Stimulated activated CD4-positive, alpha-beta T cell treated with anti-CD3 and anti-CD28 coated beads, Interleukin-4, amount 100 ng/mL, for 4 hours (primary cell): ENCODE data around the gene NXPE3.

ENCODE experiments used
- DNase-seq, 2 experiments: peaks; one replicate each; pipeline ENCODE4 v3.0.0-alpha.2; 2020

NXPE3 gene

GRCh38 chr3:101803173-101803782 lies 24.3 kb downstream of the NXPE3 start:
- peak in 1 of 2 experiments; percentile 41 for DNase-seq

DNA sequence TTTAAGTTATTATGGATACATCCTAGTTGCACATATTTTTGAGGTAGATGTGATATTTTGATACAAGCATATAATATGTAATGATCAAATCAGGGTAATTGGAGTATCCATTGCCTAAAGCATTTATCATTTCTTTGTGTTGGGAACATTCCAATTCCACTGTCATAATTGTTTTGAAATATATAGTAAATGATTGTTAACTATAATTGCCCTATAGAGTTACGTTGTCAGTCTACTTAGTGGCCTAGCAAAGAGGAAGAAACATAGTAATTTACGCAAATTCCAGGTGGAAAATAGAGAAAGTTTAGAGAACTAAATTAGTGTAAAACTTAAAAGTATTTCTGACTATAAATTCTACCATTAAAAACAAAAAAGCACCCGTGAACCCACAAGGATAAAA lies 24.9 kb downstream of the NXPE3 start:
- no peak for DNase-seq

- no peak for DNase-seq
Measured at GRCh38 chr3:101806491-101806890, 27.5 kb downstream of the NXPE3 start.

DNA sequence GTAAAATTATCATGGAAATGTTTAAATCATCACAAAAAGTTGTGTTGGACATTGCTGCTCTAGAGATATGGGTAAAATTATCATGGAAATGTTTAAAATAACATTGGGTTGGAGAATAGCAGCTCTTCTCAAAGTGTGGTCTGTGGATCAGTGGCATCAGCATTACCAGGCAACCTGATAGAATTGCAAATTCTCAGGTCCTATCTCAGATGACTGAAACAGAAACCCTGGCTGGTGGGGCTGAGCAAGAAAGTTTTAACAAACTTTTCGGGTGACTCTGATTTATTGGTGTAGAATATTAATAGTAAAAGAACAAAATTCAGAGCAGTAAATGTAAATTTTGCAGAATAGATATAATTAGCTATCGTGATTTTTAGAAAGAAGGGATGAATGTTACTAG lies 28.9 kb downstream of the NXPE3 start:
- DNase-seq, result no peak

GRCh38 chr3:101809178-101810021 lies 30.4 kb downstream of the NXPE3 start:
- DNase-seq, result peak in 1 of 2 experiments; percentile 19

DNA sequence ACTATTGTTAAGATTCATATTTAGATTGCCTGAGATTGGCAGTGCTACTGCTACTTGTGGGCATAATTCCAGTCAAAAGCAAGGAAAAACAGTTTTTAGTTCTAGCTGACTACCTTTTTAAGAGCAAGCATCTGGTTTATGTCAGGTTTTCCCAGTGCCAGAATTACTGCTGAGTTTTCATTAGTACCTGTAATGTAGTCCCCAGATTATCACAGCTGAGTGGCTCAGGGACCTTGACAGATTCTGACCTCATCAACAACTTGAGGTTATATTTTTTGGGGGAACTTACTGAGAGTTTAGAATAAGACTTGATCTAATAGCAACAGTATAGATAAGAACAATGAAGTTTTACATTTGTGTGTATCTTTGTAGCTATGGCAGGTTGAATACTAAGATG lies 31.0 kb downstream of the NXPE3 start:
- no peak for DNase-seq

DNA sequence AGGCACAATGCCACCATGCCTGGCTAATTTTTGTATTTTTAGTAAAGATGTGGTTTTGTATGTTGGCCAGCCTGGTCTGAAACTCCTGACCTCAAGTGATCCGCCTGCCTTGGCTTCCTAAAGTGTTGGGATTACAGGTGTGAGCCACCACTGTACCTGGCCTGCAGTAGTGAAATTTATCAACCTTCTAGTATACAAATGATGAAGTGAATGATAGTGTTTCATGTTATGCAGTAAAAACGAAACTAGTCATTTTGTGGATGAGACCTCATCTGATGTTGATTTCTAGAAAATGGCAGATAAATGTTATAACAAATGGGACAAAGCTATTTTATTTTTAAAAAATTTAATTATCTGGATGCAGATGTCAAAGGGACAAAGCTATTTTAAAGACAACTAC lies 32.9 kb downstream of the NXPE3 start:
- DNase-seq, result no peak

DNA sequence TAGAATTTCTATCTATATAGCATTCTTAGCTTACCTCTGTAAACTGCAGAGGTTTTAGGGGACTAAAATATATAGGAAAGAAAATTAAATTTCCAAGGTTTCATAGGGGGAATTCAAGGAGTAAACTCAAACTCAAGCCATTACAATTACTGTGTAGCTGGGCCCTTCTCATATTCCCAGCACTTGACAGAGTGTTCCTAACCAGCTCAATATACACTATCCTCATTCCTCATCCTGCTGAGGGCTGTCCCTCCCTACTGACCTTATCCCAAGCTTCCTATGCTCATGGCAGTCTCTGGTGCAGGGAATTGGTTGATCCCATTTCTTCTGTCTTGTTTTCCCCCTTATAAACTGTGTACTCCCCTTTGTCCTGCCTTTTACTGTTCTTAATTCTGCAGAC lies 33.9 kb downstream of the NXPE3 start:
- DNase-seq, result no peak

GRCh38 chr3:101813817-101814440 lies 34.9 kb downstream of the NXPE3 start:
- no peak for DNase-seq

GRCh38 chr3:101814835-101815234 lies 35.8 kb downstream of the NXPE3 start:
- no peak for DNase-seq

- no peak for DNase-seq
Measured at GRCh38 chr3:101816215-101817149, 37.5 kb downstream of the NXPE3 start.

DNA sequence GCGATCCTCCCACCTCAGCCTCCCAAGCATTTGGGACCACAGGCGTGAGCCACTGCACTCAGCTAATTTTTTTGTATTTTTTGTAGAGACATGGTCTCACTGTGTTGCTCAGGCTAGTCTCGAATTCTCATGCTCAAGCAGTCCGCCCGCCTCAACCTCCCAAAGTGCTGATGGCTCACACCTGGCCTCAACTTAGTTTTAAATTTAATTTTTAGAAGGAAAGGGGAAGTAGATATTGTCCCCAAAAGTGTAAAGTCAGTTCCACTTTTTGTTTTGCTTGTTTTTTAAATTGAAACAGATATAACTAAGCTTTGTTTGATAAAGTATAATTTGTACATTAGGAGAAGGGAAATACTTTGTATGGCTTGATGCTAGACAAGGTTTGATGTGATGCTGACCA lies 39.0 kb downstream of the NXPE3 start:
- DNase-seq, result no peak

DNA sequence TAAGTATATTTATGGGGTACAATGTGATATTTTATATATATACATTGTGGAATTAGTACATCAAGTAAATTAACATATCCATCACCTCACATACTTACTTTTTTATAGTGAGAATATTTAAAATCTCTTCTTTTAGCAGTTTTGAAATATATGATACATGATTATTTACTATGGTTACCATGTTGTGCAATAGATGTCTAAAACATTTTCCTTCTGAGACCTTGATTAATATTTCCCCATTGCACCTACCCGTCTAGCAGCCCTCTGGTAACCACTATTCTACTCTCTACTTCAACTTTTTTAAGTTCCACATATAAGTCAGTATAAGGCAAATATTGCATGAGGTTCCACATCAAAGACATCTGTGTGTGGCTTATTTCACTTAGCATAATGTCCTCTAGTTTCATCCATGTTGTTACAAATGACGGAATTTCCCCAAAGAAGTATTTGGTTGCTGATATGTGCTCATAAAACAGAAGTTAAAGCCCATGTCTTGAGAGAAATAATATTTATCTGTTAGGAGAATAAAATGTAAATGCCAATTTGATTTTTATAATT lies 40.7 kb downstream of the NXPE3 start:
- no peak for DNase-seq

DNA sequence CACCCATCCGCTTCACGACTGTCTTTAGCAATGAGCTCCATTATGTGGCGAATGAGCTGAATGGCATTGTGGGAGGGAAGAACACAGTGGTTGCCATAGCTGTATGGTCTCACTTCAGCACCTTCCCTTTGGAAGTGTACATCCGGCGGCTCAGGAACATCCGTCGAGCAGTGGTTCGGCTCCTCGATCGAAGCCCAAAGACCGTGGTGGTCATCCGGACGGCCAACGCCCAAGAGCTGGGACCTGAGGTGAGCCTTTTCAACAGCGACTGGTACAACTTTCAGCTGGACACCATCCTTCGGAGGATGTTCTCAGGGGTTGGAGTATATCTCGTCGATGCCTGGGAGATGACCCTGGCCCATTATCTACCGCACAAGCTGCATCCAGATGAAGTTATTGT lies 42.5 kb downstream of the NXPE3 start:
- DNase-seq, result no peak

DNA sequence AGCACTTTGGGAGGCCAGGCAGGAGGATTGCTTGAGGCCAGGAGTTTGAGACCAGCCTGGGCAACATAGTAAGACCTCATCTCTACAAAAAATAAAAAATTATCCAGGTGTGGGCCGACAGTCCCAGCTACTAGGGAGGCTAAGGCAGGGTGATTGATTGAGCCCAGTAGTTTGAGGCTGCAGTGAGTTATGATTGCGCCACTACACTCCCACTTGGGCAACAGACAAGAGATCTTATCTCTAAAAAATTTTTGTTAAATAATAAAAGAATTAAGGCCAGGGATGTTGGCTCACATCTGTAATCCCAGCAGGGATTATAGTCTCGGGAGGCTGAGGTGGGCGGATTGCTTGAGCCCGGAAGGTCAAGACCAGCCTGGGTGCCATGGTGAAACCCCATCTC lies 44.5 kb downstream of the NXPE3 start:
- DNase-seq, result no peak

DNA sequence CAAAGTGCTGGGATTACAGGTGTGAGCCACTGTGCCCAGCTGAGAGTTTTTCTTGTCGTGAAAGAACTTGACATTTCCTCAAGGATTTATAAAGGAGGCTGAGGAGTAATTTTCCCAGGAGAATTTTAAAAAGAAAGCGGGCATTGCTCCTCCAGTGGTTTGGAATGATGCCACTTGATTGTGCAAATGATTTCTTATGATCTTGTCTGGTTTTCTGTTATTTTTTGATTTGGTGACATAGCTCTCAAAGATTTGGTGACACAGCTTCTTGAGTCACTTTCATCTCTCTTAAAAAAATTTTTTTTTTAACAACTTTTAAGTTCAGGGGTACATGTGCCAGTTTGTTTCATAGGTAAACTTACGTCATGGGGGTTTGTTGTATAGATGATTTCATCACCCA lies 45.7 kb downstream of the NXPE3 start:
- no peak for DNase-seq

DNA sequence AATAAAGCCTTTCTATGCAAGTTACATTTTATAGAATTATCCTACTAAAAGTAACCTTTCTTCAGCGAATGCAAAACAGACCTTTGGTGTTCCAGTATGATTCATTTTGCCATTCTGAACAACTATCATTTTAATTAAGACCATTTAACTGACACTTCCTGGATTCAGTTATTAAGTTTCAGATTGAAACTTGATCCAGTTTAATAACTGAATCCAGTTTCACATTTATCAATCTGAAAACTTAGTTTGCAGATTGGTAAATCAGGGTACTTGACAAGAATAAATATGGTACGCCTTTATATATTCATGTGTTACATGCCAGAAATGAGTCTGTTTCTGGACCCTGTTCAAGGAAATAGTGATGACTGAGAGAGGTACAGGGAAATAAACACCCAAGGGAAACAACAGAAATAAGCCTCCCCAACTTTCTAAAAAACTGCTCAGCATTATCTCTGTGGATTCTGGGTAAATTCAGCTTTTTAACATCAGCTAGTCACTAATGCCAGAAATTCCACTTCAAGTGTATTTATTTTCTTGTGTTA lies 47.0 kb downstream of the NXPE3 start:
- no peak for DNase-seq

DNA sequence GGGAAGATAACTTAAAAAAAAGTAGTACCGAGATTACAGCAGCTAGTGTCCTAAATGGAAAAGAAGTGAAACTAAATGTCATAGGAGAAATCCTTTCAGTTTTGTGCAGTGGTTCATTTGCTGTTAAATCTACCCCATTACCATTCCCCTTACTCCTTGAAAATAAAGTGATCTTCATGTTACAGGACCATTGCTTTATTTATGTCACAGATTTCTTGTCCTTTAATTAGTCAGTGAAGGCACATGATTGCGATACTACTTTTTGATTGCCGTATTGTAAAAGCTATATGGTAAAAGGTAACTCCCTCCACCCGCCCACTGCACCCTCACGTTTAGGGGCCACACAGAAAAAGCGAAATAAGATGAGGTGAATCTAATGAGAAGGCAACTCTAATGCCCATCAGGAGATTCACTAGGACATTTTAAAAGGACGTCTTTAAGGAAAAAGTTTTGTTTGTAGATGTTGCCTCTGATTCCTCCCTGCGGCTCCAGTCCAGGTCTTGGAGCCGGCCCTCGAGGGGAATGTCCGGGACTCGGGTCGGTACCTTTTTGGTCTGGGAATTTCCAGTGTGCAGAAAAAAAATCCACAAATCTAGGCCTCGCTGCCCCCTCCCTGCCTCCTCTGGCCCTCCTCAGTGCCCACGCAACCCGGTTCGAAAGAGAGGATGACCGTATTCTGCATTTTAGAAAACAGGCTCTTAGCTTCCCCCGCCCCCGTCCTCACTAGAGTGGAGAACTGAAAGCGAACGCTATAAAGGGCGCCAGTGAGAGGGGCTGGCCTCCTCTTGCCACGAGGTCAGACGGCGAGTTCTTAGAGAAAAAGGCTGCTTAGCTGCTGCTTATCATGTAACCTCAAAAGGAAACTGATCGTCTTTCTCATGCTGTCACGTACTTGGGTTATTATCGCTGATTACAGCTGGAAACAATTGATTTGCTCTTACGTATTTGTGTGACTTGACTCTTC lies 48.5 kb downstream of the NXPE3 start:
- peak; percentile 71 to 87 for DNase-seq

- no peak for DNase-seq
Measured at GRCh38 chr3:101828276-101828675, 49.3 kb downstream of the NXPE3 start.

- peak in 1 of 2 experiments; percentile 56 for DNase-seq
Measured at GRCh38 chr3:101828691-101829436, 49.9 kb downstream of the NXPE3 start.
